T-helper 17 cell (primary cell): Measurements from ENCODE around the gene MVP. TPM values are rescaled to one million over a fixed set of nuclear protein-coding genes. Genes with fewer than 3 reads are reported as not detected.

Source experiments
- ATAC-seq: fragments of 150-1000 bp; cut with Tn5 transposase; 2 replicates; pipeline ENCODE4 v1.10.0; 2021; ENCODE audit warnings: mild to moderate bottlenecking, moderate library complexity
- DNase-seq, 3 donors: peaks; one replicate each; pipeline versions ENCODE4 v3.0.0 to v3.0.0-alpha.2; 2020 to 2021
- H3K9me3 ChIP-seq: one replicate; pipeline ENCODE4 v1.7.0; 2013; ENCODE audit warnings: low read length, mild to moderate bottlenecking; ENCODE audit not compliant: control insufficient read depth, poor library complexity, severe bottlenecking
- H3K27ac Mint-ChIP-seq: one replicate; pipeline ENCODE4 v1.8.0; 2022; ENCODE audit warnings: mild to moderate bottlenecking, moderate library complexity, mixed read lengths
- H3K27me3 Mint-ChIP-seq: one replicate; pipeline ENCODE4 v1.8.0; 2022; ENCODE audit warnings: mixed read lengths
- H3K36me3 Mint-ChIP-seq: one replicate; pipeline ENCODE4 v1.8.0; 2022; ENCODE audit warnings: low read depth, mixed read lengths
- H3K4me1 Mint-ChIP-seq: one replicate; pipeline ENCODE4 v1.8.0; 2022; ENCODE audit warnings: mild to moderate bottlenecking, mixed read lengths
- H3K4me3 Mint-ChIP-seq: one replicate; pipeline ENCODE4 v1.8.0; 2022; ENCODE audit warnings: mild to moderate bottlenecking, moderate library complexity, mixed read lengths
- total RNA-seq, 4 donors: library from RNA in 2 of 4; stranded (reverse) in 2 of 4; gene quantifications; one replicate each; pipeline ENCODE4 v1.2.3 and lab custom pipeline; 2022 to 2026

The MVP gene
- total RNA-seq, 2 donors from 2014 or later = 141 to 154 TPM

DNA sequence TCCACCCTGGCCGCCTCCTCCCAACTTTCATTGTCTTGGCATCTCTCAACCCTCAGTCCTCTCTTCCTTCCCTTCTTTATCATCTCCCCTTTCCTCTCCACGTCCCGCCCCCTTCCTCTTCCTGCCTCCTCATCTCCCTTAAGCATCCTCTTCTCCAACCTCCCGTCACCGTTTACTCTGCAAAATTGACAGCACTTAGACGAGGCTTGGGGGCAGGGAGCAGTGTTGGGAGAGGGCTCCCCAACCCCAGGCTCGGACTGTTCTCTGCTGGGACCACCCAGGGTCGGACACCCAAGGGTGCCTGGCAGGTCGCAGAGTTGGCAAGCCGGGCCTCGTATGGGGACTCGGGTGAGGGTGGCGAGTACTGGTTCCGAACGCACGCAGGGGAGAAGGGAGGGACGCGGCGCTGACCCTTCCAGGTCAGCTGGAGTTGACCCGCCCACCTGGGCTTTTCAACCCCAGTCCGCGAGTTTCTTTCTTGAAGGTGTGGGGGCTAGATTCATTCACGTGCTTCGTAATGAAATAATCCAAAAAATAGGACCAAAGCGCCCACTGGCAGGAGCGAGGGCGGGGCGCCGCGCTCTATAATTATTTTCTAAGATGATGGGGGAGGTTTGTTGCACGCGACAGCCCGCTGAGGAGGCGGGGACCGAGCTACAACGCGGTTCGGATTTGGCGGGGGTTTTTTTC, 5.1 kb upstream of the MVP start:
- no peaks in the 10 kb centered on the region for H3K9me3 ChIP-seq
- no peaks in the 10 kb centered on the region for H3K27me3 Mint-ChIP-seq
- H3K36me3 Mint-ChIP-seq = peaks cover 4% of the 10 kb centered on the region
- peak overlapping the region; percentile 98 for H3K4me3 Mint-ChIP-seq
- peak overlapping the region; percentile 96 for H3K27ac Mint-ChIP-seq
- peak; percentile 29 for ATAC-seq
- peak in 1 of 3 donors; percentile 57 for DNase-seq
- H3K4me1 Mint-ChIP-seq = peaks cover 55% of the 10 kb centered on the region

DNA sequence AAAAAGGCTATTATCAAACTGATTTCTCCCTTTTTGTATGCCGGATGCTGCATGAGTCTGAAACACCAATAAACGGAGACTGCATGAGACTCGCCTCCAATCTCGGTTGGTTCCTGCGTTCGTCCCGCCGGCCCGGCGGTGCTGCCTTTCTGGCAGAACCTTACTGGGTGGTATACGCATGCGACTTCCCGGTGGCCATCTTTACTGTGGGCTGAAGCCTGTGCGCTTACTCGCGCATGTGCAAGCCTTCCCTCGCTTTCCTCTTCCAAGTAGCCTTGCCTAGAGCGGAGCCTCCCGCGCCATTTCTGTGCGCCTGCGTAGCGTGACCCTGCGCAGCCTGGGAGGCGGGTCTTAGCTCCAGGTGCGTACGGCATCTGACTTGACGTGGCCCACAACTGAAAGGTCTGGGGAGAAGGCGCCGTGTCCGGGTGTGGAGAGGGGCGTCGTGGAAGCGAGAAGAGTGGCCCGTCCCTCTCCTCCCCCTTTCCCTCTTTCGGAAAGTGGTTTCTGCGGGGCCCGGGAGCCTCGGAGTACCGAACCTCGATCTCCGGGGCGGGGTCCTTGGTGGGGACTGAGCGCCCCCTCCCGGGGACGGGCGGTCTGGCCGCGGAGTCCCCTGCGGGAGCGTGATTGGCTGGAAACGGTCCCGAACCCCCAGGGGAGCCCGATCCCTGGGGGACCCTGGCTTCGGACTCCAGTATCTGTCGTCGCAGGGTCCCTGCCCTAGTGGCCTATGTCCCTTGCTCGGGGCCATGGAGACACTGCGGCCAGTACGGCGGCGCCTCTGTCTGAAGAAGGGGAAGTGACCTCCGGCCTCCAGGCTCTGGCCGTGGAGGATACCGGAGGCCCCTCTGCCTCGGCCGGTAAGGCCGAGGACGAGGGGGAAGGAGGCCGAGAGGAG, 4.2 kb upstream of the MVP start, which contains the start of gene PAGR1:
PAGR1 (plus strand) TSS at position 360 of the 901 bp plus-strand sequence; CDS start at position 734, 374 bp downstream.
- DNase-seq (peak; percentile 93 to 99 (median 98)), ATAC-seq (peak; percentile 79)
- peak within 1 kb of the TSS; percentile 98 for H3K4me3 Mint-ChIP-seq
- no peaks in the 10 kb centered on the region for H3K27me3 Mint-ChIP-seq
- no peaks in the 10 kb centered on the region for H3K9me3 ChIP-seq
- peaks cover 4% of the 10 kb centered on the region for H3K36me3 Mint-ChIP-seq
- H3K27ac Mint-ChIP-seq = peak within 1 kb of the TSS; percentile 96
- peaks cover 54% of the 10 kb centered on the region for H3K4me1 Mint-ChIP-seq

DNA sequence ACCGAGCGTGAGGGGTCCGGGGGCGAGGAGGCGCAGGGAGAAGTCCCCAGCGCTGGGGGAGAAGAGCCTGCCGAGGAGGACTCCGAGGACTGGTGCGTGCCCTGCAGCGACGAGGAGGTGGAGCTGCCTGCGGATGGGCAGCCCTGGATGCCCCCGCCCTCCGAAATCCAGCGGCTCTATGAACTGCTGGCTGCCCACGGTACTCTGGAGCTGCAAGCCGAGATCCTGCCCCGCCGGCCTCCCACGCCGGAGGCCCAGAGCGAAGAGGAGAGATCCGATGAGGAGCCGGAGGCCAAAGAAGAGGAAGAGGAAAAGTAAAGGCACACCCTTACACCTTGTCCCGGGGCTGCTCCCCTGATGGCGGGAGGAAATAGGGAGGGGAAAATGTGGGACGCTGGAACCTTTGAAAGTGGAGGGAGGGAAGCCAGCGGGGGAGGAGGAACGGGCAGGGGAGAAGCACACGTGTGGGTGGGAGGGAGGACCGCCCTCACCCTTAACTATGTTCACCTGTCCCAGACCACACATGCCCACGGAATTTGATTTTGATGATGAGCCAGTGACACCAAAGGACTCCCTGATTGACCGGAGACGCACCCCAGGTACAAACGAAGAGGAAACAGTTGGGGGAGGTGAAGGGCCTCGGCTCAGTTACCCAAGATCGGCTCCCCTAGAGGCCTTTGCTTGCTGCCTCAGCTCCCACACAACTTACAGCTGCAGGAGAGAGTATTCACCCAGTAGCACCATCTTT, 3.4 kb upstream of the MVP start:
- H3K9me3 ChIP-seq = no peaks in the 10 kb centered on the region
- Mint-ChIP-seq H3K27ac (peak overlapping the region; percentile 96), H3K4me3 (peak overlapping the region; percentile 98), H3K27me3 (no peaks in the 10 kb centered on the region), H3K4me1 (peaks cover 52% of the 10 kb centered on the region), H3K36me3 (peaks cover 4% of the 10 kb centered on the region)
- DNase-seq = peak in 1 of 3 donors; percentile 37
- no peak for ATAC-seq

DNA sequence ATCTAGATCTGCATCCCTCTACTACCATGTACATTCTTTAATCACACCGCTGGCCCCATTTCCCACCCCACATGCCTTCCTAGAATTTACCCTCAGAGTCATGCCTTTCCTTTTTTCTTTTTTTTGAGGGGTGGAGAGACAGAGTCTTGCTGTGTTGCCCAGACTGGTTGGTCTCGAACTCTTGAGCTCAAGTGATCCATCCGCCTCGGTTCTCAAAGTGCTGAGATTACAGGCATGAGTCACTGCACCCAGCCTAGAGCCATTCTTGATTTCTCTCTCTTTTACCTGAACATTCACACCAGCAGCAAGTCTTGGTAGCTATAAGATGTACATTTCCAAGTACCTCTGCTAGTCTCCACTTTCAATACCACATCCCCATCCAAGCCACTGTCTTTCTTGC, 2.2 kb upstream of the MVP start:
- DNase-seq (no peak), ATAC-seq (no peak)
- H3K36me3 Mint-ChIP-seq = peaks cover 4% of the 10 kb centered on the region
- H3K27me3 Mint-ChIP-seq = no peaks in the 10 kb centered on the region
- peak overlapping the region; percentile 96 for H3K4me3 Mint-ChIP-seq
- no peaks in the 10 kb centered on the region for H3K9me3 ChIP-seq
- H3K27ac Mint-ChIP-seq = peak overlapping the region; percentile 96
- peaks cover 57% of the 10 kb centered on the region for H3K4me1 Mint-ChIP-seq

DNA sequence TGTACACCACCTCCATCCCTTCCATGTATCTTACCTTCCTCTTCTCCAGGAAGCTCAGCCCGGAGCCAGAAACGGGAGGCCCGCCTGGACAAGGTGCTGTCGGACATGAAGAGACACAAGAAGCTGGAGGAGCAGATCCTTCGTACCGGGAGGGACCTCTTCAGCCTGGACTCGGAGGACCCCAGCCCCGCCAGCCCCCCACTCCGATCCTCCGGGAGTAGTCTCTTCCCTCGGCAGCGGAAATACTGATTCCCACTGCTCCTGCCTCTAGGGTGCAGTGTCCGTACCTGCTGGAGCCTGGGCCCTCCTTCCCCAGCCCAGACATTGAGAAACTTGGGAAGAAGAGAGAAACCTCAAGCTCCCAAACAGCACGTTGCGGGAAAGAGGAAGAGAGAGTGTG, 756 bp upstream of the MVP start:
- Mint-ChIP-seq H3K4me3 (peak overlapping the region; percentile 96), H3K36me3 (peaks cover 4% of the 10 kb centered on the region), H3K27me3 (no peaks in the 10 kb centered on the region), H3K27ac (peak overlapping the region; percentile 93), H3K4me1 (peaks cover 50% of the 10 kb centered on the region)
- no peaks in the 10 kb centered on the region for H3K9me3 ChIP-seq
- ATAC-seq (no peak), DNase-seq (no peak)

DNA sequence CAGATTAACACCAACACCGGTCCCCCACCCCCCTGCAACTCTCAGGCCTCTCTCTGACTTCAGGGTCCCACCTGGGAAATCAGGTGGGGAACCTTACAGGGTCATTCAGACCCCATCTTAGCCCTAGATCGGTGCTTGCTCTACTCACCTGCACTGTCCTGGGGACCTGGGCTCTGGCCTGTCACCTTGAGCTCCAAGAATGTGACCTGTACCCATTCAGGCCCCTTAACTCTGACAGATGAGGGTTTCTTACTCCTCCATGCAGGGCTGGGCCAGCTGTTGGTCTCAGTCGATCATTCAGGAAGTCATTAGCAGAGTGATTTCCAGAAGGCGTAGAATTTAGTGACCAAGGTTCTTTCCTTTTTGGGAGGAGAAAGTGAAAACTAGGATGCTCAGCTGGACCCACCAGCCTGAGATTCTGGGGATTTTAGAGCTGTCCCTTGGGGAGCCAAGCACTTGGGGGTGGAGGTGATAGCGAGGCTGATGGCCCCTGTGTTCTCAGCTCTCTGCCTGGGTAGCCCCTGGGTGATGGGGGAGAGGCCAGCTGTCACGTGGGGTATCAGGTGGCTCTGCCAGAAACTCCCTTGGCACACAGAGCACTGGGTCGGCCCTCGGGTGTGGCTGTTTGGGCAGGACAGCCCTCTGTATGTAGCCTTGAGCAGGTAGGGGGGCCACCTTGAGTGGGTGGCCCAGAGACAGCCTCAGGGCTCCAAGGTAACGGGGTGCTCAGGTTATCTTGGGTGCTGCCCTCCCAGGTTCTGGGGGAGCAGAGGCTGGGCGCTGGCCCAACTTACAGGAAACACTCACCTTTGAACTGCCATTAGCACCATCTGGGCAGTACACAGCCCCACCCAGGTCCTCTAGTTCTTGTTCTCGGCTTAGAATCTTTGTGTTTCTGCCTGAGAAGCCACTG, 724 bp downstream of the MVP start:
- ATAC-seq = peak; percentile 64
- Mint-ChIP-seq H3K27ac (peak overlapping the region; percentile 93), H3K4me1 (peaks cover 48% of the 10 kb centered on the region), H3K27me3 (no peaks in the 10 kb centered on the region), H3K36me3 (peaks cover 3% of the 10 kb centered on the region), H3K4me3 (peak overlapping the region; percentile 96)
- peak in 2 of 3 donors; percentile 40 to 42 for DNase-seq
- H3K9me3 ChIP-seq = no peaks in the 10 kb centered on the region

DNA sequence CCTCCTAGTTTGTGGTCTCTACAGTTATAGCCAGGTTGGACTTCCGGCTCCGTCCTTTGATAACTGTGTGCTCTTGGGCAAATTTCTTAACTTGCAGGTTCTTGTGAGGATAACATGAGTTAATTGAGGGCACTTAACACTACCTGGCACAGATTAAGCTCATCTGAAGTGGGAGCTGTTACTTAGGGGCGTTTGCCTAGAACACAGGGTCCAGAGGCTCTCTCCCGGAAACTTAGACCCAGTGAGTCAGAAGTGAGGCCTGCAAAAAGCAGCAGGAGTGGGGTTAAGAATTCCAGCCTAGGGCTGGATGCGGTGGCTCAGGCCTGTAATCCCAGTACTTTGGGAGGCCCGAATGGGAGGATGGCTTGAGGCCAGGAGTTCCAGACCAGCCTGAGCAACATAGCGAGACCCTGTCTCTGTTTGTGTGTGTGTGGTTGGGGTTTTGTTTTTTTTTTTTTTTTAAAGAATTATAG, 1.4 kb downstream of the MVP start:
- Mint-ChIP-seq H3K27me3 (no peaks in the 10 kb centered on the region), H3K4me1 (peaks cover 49% of the 10 kb centered on the region), H3K4me3 (peak overlapping the region; percentile 96), H3K36me3 (peaks cover 2% of the 10 kb centered on the region), H3K27ac (peak overlapping the region; percentile 93)
- ATAC-seq (no peak), DNase-seq (no peak)
- H3K9me3 ChIP-seq = no peaks in the 10 kb centered on the region

DNA sequence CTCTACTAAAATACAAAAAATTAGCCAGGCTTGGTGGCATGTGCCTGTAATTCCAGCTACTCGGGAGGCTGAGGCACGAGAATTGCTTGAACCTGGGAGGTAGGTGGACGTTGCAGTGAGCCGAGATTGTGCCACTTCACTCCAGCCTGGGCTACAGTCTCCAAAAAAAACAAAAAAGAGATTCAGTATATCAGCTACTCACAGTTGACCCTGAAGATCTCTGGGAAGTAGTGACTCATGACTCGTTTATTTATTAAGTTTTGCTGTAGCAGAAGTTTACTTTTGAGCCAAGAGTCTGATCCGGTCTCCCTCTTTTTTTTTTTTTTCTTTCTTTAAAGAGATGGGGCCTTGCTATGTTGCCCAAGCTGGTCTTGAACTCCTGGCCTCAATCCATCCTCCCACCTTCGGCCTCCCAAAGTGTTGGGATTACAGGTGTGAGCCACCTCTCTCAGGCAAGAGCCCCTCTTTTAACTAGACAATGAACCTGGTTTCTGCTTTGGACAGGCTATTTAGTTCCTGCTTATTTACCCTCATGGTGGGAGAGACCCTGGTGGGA, 4.4 kb downstream of the MVP start:
- H3K4me1 Mint-ChIP-seq = peaks cover 46% of the 10 kb centered on the region

DNA sequence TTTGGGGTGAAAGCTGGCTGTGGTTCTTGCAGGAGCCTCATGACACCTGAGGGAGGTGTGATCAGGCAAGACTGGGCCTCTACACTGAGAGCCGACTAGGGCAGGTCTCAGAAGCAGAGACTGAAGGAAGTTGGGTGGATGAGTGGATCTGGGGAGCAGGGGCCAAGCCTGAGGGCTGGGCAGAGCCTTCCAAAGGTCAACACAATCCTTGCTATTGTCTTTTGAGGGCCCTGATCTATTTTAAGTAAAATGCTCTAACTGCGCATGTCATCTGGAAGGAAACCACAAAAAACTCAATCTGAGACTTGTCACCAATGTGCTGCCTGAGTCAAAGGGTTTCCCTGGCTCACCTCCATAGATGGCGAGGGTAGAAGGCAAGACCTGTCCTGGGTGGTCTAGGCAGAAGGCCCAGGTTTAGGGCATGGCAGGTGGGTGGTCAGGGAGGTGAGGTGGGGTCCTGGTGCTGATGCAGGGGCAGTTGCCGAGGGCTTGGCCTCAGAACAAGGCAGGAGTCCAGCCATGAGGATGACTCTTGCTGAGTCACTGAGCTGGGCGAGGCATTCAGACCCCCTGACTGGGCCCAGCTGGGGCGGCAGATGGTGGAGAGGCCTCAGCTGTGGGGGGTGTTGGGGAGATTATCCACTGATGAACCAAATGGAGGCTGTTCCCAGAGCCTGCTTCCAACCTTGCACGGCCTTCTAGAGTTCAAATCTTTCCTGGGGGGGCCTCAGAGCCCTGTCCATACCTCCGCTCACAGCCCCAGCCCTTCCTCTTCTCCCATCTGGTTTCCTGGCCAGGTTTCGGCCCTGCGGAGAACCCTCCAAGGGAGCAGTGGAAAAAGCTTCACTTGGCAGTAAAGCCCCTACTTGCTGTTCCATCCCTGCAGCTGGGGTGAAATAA, 5.1 kb downstream of the MVP start:
- Mint-ChIP-seq H3K27ac (peak overlapping the region; percentile 93), H3K36me3 (no peaks in the 10 kb centered on the region), H3K4me3 (peak overlapping the region; percentile 90), H3K27me3 (no peaks in the 10 kb centered on the region), H3K4me1 (peaks cover 46% of the 10 kb centered on the region)
- H3K9me3 ChIP-seq = no peaks in the 10 kb centered on the region
- DNase-seq (no peak), ATAC-seq (no peak)

More for the DNA sequence above, 4.4 kb downstream of the MVP start:
- ATAC-seq (no peak), DNase-seq (no peak)
- no peaks in the 10 kb centered on the region for H3K9me3 ChIP-seq
- H3K36me3 Mint-ChIP-seq = no peaks in the 10 kb centered on the region
- H3K27me3 Mint-ChIP-seq = no peaks in the 10 kb centered on the region
- peak overlapping the region; percentile 93 for H3K27ac Mint-ChIP-seq
- H3K4me3 Mint-ChIP-seq = peak overlapping the region; percentile 90

DNA sequence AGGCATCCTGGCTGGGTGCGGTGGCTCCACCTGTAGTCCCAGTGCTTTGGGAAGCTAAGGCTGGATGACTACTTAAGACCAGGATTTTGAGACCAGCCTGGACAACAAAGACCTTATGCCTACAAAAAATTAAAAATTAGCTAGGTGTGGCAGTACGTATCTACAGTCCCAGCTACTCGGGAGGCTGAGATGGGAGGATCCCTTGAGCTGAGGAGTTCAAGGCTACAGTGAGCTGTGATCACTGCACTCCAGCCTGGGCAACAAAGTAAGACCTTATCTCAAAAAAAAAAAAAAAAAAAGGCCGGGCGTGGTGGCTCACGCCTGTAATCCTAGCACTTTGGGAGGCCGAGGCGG, 6.1 kb downstream of the MVP start:
- Mint-ChIP-seq H3K27ac (peak overlapping the region; percentile 93), H3K4me1 (peaks cover 40% of the 10 kb centered on the region), H3K36me3 (no peaks in the 10 kb centered on the region), H3K27me3 (no peaks in the 10 kb centered on the region), H3K4me3 (peak overlapping the region; percentile 90)
- H3K9me3 ChIP-seq = no peaks in the 10 kb centered on the region
- ATAC-seq (no peak), DNase-seq (no peak)

DNA sequence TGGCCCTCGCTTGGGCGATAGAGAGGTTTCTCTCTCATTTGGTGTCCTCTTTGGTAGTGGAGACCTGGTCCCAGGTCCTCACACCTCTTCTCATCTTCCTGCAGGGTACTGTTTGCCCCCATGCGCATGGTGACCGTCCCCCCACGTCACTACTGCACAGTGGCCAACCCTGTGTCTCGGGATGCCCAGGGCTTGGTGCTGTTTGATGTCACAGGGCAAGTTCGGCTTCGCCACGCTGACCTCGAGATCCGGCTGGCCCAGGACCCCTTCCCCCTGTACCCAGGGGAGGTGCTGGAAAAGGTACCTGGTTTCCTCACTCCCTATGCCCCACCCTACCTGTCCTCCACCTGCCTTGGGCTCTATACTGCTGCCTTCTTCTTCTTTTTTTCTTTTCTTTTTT, 10.5 kb downstream of the MVP start:
- no peak for DNase-seq
- H3K27ac Mint-ChIP-seq = peak overlapping the region; percentile 72
- H3K4me1 Mint-ChIP-seq = peaks cover 24% of the 10 kb centered on the region
- no peaks in the 10 kb centered on the region for H3K27me3 Mint-ChIP-seq
- no peaks in the 10 kb centered on the region for H3K9me3 ChIP-seq
- peaks cover 7% of the 10 kb centered on the region for H3K36me3 Mint-ChIP-seq
- ATAC-seq = no peak
- no peak overlapping the region for H3K4me3 Mint-ChIP-seq
